EH (cell line): ENCODE measurements around the gene CPXM2.

Source experiments
- DNase-seq: peaks from one replicate; pipeline ENCODE4 v3.0.0-alpha.2; 2015; ENCODE audit warnings: low read depth

The CPXM2 gene

DNA sequence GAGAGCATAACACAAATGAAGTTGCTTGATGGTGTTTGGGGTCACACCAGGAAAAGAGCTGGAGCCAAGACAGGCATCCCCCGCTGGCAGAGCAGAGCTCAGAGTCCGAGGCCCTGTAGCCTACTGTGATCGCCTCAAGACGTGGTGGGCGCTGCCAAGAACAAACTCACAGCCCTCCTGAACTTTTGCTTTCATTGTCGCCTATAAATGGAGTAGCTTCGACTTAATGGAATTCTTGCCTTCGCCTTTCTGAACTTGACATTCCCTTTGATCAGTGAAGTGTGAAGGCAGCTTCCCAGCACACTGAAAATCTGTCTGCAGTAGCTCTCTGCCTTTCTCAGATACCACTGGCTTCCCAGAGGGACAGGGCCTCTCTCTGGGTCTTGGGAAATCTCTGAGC, 21.3 kb downstream of the CPXM2 start:
- DNase-seq: no peak

DNA sequence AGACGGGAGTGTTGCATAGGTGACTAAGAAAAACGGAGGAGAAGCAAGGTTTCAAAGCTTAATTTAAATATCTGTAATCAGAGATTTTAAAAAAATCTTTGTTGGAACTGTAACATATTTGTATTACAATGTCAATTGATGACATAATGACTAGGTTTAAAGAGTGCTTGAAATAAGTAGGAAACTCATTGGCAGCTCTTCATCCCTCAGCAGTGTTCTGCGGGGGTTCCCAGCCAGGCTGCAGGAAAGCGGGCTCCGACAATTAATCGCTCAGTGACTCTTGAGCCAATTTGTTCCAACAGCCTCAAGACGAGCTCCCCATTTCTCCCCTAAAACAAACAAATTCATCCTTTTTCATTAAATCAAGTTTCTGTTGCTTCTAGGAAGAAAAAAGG, 22.6 kb downstream of the CPXM2 start:
- no peak for DNase-seq

DNA sequence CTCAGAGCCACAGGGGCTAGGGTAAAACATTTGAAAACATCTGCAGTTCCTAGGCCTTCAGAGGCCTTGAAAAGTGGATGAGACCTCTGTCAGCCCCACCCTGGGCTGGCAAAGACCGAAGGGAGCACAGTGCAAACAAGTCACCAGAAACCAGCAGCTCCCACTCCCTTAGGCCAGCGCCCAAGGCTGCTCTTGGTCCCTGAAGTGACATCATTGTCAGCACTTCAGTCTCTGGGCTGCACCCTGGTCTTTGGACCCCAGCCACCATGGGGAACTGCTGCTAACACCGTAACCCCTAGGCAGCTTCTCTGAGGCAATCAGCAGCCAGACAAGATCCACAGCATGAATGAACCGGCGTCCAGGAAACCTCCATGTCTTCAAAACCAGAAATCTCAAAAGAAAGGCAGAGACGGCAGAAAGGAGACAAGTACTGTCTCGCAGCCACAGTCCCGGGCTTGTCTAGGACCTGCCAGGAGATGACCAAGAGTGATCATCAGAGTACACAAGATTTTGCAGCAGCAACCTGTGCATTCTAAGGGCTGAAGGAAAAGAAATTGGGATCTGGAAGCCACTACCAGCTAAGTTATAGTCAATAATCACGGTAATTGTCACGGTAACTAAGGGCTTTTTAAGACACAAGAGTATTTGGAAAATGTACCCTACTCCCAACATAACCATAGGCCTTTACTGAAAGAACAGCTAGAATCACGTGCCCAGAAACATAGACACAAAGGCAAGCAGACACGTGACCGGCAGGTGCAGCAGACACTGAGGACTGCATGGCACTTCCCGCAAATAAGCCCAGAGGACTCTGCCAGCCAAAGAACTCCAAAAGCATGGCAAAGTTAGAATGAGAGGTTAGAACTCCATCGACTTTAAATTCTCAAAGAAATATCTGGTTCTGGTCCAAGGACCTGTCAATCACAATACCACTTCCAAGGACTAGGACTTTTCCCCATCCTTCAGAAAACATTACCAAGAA, 23.3 kb downstream of the CPXM2 start:
- no peak for DNase-seq

DNA sequence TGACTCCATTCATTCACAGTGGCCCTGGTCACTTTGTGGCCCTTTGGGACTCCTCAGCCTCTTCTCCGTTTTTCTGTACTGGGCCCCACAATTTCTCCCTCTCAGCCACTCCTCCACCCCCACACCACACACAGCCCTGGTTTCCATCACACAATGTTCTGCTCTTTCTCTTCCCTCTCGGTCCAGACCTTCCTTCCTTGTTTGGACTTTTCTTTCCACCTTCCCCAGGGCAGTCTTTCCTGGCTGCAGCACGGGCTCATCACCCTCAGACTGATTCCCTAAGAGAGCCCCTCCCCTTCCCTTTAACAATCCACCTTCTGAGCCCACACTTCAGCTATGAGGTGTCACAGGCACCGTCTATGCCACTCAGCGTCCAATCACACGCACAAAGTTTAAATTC, 25.7 kb downstream of the CPXM2 start:
- no peak for DNase-seq

DNA sequence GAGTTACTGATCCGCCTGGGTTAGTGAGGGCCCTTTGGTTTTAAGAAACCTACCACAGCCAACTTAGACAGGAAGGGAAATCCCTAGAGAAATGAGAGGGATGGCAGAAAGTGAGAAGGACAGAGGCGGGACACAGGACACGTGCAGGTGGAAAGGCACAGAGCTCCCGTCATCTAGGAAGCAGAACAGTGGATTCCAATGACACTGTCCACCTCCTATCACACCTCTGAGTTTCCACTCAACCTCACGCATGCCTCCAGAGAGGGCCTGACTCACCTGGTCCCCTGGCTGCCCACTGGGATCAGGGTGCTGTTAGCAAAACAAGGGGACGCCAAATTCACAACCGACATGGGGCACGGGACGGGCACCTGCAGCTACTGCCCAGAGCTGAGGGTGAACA, 26.3 kb downstream of the CPXM2 start:
- DNase-seq: no peak

DNA sequence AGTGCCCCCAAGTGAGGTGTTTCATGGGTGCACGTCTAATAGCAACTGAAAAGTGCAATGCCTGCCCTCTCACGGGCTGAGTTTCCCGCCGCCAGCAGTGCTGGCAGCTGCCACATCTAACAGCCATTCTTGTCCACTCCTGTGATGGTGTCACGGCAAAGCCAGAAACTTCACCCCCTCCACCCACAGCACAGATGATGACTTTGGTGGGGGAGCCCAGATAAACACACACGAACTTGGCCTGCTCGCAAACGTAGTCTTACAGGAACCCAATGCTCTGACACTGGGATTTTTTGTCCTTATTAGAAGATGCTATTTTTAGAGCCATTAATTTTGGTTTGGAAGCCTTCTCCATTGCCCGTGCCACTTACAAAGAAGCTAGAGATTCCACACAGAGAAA, 26.7 kb downstream of the CPXM2 start:
- DNase-seq: peak; percentile 15

DNA sequence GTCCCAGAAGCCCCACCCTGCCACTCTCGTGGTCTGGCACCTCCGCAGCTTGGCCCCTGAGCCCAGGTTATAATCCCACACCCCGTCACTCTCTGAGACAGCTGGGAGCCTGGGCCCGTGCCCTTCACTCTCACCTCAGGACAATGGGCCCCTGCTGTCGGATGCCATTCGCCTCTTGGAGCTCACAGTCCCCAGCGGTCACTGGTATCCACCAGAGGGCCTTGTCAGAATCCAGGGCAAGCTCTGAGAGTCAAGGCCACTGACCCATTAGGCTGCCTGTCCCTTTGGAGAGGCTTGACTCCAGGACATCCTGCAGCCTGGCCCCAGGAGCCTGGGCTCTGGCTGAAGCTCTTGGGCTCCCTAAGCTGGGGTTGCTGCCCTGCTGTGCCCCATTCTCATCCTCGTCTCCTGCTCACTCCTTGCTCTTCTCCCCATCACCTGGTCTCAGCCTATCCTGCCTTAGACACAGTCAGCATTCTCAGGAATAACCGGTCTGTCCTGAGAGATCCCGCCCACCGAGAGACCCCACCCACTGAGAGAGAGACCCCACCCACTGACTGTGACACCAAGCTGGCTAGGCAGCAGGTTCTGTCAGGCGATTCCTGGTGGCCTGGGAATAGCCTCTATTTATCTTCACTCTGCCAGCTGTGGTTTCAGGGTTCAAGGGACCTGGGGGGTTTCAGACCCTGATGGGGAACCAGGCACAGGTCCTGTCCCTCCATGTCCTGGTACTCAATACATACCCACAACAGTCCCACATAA, 27.7 kb downstream of the CPXM2 start:
- DNase-seq: no peak

DNA sequence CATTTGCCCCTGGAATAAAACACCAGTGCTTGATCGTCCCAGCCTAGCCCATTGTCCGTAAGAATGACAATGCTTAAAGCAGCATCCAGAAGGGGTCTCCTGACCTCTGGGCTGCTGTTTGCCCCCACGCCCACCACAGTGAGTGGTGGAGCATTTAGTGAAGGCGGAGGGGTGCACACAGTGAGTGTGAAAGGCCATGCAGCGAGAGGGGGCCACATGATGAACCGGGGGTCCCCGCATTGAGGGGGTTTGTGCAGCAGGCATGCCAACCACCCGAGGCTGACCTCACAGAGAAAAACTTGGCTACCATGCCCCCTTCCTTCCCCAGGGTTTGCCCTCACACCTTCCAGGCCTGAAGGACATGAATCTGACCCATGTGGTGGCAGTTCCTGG, 28.4 kb downstream of the CPXM2 start:
- no peak for DNase-seq

DNA sequence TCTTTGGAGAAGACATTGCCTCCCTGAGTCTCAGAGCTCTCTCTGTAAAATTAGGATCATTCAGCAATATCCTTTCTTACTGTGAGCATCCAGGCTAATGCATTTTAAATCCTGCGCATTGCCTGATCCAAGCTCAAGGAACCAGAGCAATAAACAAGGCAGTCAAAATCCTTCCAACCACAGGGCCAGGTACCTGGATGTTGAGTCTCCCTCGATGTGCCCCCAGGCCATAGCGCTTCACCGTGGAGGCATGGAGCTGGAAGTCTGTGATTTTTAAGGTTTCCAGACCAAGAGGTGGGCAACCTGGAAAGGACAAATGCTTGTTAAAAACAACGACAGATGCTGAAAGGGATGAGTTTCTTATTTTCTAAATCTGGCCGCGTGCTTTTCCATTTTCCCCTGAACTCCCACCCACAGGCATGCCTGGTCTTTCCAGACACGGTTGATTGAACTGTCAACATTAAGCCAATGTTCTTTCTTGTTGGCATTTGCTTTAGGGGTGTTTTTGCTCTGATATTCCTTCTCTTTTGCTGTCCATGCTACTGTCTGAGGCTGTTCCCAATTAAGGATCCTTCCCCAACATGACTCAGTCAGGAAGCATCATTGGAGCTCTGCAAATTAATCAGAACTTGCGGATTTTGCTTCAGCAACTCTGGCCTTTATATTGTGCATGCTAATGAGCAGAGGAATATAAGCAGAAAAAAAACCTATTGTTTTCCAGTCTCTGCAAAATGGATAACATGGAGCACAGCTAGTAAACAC, 29.0 kb downstream of the CPXM2 start:
- peak; percentile 61 for DNase-seq

DNA sequence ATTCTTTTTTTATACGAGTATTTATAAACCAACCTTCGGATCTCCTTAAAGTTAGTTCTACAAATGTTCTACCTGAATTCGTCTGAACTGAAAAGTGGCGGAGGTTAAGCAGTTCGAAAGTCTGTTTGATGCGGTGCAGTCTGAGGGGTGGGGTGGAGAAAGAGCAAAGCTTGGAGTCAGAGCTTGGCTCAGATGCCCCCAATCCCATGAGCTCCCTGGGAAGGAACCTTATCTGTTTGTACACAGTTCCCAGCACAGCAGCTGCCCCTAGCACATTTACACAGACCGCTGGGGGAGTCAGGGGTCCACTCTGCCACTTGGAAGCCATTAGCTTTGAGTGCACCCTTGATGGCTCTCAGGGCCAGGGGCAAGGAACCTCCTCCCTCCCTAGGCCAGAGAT, 30.8 kb downstream of the CPXM2 start:
- no peak for DNase-seq

DNA sequence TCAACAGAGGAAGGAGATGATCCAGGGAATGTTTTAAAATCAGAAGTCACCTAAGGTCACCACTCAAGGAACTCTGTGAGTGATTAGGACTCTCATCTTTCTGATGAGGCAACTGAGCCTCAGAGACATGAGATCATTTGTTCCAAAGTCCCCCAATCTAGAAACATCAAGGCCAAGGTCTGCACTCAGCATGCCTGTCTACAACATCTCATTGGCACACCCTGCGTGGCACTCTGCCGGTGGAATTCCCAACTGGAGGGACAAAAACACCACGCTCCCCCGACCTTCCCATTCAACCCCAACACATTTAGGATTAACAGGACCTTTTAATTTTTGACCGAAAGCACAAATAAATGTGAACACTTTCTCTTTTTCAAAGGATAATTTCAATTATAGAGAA, 31.4 kb downstream of the CPXM2 start:
- DNase-seq: no peak

DNA sequence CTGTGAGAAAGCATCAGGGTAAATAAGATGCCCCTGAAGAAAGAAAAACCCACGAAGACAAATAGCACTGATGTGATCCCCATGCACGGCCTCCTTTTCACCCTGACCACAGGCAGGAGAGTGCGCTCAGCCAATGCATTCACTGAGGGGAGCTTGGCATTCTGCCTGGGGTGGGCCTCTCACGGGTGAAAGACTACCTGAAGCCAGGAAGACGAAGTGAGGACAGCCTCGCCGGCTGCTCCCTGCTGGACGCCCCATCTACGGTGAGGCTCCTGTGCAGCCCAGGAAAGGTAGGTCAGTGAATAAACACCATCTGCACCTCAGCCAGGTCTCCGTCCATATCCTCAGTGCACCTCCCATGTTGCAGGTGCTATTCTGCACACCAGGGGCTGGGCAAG, 32.0 kb downstream of the CPXM2 start:
- no peak for DNase-seq

DNA sequence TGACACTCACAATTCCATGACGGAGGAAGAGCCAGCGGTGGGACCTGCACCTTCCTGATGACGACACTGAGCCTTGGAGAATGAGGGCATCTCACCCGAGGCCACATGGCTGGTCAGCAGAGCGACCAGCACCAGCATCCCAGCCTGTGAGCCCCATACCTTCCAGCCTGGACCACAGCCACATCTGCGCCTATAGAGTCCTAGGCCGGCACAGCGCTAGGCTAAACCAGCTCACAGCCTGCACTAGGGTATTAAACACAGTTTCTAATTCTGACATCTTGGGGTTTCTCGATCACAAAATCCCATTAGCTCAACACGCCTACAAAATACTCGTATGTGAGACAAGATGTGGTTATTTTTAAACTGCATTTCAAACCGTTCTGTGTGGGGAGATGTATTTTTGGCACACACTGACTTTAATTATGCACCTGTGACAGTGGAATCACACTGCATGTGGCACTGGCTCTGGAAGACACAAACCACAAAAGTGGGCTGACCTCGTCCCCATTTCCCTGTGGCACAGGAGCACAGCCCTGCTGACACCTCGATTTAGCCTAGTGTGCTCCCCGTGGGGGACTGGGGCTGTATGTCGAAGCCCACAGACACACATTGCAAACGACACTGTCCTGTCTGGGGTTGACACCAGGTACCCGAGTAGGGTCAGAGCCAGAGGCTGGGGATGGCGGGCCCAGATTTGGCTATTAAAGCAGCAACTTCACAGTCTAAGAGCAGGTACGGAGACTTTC, 32.5 kb downstream of the CPXM2 start:
- no peak for DNase-seq

DNA sequence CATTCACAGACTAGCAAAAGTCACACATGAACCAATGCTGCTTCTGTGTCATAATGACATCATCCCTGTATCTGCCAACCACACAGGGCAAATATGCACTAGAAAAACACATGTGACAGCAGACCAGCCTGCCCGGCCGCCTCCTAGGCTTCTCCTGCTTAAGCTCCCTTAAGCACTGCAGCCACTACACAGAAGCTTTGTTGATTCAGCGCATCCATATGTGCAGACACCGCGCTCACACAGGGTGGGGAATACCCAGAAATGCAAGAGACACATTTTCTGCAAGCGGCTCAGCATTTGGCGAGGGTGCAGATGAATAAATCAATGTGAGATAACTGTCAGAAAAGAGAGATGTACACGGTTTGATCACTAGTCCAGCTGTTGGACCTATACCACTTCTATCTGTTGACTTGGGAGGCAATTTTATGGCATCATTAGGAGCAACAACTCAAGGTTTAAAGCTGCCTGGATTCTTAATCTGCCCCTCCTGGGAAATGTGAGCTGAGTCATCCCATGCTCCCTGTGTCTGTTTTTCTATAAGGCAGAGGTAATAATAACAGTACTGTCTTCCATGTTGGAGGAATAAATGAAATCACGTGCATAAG, 33.4 kb downstream of the CPXM2 start:
- DNase-seq: peak; percentile 77

DNA sequence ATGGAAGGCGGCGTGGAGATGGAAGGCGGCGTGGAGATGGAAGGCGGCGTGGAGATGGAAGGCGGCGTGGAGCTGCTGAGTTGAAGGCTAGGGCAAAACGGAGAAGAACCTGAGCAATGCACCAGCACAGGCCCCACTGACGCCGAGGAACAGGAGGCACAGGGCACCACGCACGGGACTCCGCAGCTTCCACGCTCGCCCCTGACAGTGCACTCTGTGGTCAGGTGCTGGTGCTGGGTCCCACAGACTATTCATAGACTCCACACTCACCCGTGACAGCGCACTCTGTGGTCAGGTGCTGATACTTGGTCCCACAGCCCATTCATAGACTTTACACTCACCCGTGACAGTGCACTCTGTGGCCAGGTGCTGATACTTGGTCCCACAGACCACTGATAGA, 34.0 kb downstream of the CPXM2 start:
- DNase-seq: no peak

DNA sequence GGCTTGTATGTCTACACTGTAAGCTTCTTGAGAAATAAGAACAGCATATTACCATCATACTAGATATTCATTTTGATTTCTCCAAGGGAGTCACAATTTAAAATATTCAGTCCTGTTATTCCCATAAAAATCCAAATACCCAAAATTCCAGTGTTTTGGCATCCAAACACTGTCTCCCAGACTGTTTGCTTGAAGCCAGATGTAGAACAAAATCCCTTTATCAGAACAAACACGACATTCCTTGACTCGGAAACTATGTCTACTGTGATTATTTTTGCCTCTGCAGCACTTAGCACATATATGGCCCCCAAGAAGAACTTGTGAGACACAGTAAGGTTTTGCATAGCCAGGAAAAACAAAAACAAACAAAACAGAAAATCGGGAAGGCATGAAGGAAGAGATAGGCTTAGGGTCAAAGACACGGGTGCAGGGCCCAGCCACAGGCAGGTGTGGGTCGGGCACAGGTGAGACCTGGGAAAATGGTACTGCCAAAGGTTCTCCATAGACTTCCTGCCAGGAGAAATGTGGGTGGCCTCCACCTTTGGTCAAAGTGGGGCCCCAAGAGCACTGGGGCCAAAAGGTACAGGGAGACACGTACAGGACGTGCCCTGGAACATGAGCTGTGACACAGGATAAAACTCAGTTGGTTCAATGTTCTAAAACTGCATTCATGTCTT, 36.5 kb downstream of the CPXM2 start:
- peak; percentile 45 for DNase-seq

DNA sequence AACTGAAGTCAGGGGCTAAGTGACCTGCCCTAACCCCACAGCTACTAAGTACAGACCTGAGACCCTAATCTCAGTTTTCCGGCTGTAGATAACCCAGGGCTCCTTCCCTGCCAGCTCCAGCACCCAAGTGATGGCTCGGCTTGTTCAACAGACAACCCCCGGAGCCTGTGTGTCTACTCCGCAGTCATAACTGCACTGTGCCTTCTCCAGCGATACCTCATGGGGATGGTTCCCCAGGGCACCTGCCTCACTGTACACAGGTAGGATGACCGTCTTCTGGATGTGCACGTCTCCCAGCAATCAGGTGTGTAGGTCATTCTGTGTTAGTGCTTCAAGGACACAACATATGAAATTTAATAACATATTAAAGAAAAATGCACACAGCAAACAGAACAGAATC, 37.1 kb downstream of the CPXM2 start:
- no peak for DNase-seq

DNA sequence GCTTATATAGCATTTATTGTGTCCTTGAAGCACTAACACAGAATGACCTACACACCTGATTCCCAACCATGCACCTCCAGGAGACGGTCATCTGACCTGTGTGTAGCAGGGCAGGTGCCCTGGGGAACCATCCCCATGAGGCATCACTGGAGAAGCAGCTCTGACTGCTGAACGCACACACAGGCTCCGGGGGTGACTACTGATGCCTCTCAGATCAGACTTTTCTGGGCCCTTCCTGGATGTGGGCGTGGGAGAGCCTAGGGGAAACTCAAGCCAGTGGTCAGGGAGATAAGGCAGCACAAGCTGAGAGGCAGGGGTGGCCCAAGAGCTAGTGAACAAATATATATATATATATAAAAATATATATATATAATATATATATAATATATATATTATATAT, 37.6 kb downstream of the CPXM2 start:
- DNase-seq: no peak

DNA sequence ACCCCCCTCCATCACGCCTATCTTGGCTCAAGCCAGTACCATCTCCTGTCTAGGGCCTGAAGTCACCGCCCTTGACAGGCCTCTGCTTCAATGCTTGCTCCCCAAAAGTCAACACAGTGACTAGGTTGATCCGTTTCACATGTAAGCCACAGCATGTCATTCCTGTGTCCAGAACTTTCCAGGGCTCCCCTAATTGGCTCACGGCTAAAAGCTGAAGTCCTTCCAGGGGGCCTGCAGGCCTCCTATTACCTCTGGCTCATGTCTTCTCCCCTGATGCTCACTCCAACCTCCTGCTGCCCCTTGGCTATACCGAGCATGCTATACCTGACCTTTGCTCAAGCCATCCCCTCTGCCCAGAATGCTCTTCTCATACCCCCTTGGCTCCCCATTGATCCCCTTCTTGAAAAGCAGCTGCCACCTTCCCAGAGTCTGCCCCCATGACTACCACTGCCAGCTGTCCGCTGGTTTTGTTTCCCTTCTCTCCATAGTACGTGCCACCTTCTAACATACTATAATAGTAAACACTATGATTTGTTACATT, 39.1 kb downstream of the CPXM2 start:
- DNase-seq: no peak
